Measurements from ENCODE around the gene MYO9B. TPM values are rescaled to one million over a fixed set of nuclear protein-coding genes. Genes with fewer than 3 reads are reported as not detected.
A peak's percentile ranks its signal among the peaks of the same experiment; 100 is the strongest.

The MYO9B gene
- total and polyA plus RNA-seq, 12 donors: 19.9 to 55.2 (median 27.9) TPM

- Histone ChIP-seq H3K36me3 (peaks cover 0 to 17% (median 0%) of the 10 kb centered on the region in 9 donors), H3K27ac (peak overlapping the region in 9 of 10 donors; percentile 21 to 74 (median 54)), H3K4me1 (peaks cover 5 to 68% (median 40%) of the 10 kb centered on the region in 9 donors), H3K4me3 (no peak overlapping the region), H3K9me3 (peaks cover 0 to 4% (median 0%) of the 10 kb centered on the region in 11 donors), H3K27me3 (no peaks in the 10 kb centered on the region)
- intact Hi-C loops (cut with DNase I): loop anchor here in 2 of 10 donors (5.0 kb wide), 2 partner anchors 37 to 42 kb away; no protein-coding TSS in a partner anchor
- WGBS, 2 donors: 71 to 77% methylated on average over 23 of the region's 23 CpGs
- no peak for TF ChIP-seq CTCF (IDR thresholded peaks at IDR 0.05)
- ATAC-seq (peak; percentile 56 to 86 (median 70)), DNase-seq (peak; percentile 55 to 59)
These were observed 19.8 kb downstream of the MYO9B start for GRCh38 chr19:17095141-17095919.

- H3K9me3 ChIP-seq: peaks cover 0 to 4% (median 0%) of the 10 kb centered on the region in 11 donors
- no peak overlapping the region for H3K4me3 ChIP-seq
- H3K36me3 ChIP-seq: peaks cover 0 to 28% (median 11%) of the 10 kb centered on the region in 9 donors
- intact Hi-C loops (cut with DNase I): loop anchor here in 2 of 10 donors (5.0 kb wide), 2 partner anchors 35 to 40 kb away; no protein-coding TSS in a partner anchor
- no peak for DNase-seq
- ATAC-seq: peak in 6 of 8 donors; percentile 22 to 61 (median 46)
- peak overlapping the region in 9 of 10 donors; percentile 24 to 59 (median 45) for H3K27ac ChIP-seq
- no peak for TF ChIP-seq CTCF (IDR thresholded peaks at IDR 0.05)
- 72% methylated on average over 8 of the region's 8 CpGs for WGBS, 2 donors
- peaks cover 5 to 46% (median 26%) of the 10 kb centered on the region in 9 donors for H3K4me1 ChIP-seq
- no peaks in the 10 kb centered on the region for H3K27me3 ChIP-seq
These were observed 22.1 kb downstream of the MYO9B start for GRCh38 chr19:17097593-17098126.

DNA sequence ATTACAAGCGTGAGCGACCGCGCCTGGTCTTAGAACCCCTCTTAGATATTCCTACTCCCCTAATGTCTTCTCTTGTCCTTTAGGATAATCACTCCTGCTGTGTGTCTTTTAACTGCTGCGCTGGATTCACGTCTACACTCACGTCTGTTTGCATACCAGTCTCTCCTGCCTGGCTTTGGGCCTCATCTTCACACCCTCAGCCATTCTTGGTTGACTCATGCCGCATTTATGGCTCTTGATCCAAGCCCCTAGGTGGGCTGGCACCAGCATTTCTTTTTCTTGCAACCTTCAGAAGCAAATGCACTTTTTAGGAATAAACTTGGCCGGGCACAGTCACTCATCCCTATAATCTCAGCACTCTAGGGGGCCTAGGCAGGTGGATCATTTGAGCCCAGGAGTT is 22.7 kb downstream of the MYO9B start:
- no peak for ATAC-seq

More for the DNA sequence above, 22.7 kb downstream of the MYO9B start:
- H3K9me3 ChIP-seq: peaks cover 0 to 8% (median 0%) of the 10 kb centered on the region in 11 donors
- H3K27ac ChIP-seq: peak overlapping the region in 6 of 10 donors; percentile 24 to 59 (median 46)
- H3K4me1 ChIP-seq: peaks cover 5 to 40% (median 26%) of the 10 kb centered on the region in 9 donors
- no peaks in the 10 kb centered on the region for H3K27me3 ChIP-seq
- H3K4me3 ChIP-seq: no peak overlapping the region
- intact Hi-C loops (cut with DNase I): loop anchor here in 2 of 10 donors (5.0 kb wide), 2 partner anchors 34 to 39 kb away; no protein-coding TSS in a partner anchor
- no peak for TF ChIP-seq CTCF (IDR thresholded peaks at IDR 0.05)
- peaks cover 0 to 28% (median 17%) of the 10 kb centered on the region in 9 donors for H3K36me3 ChIP-seq
- 96 to 98% methylated on average over 9 of the region's 9 CpGs for WGBS, 2 donors
- DNase-seq: no peak
